Subcutaneous adipose tissue (tissue), 4 donors: ENCODE results near the gene EBLN2. TPM values are rescaled to one million over a fixed set of nuclear protein-coding genes. Genes with fewer than 3 reads are reported as not detected.

Source experiments
- small RNA-seq: library from RNA; depleted of rRNA; stranded (forward); fragments of <200 nt; gene quantifications from one replicate; pipeline ENCODE3, GENCODE V24; 2016
- total RNA-seq, 4 donors: library from RNA; depleted of rRNA; stranded (reverse); fragments of >200 nt; gene quantifications; one replicate each; pipeline ENCODE4 v1.1.0, GENCODE V29; 2016
- TF ChIP-seq, protein P1 (sequence below): fragments of 450-650 bp; IDR thresholded peaks from one replicate; pipeline ENCODE4 v1.5.1; 2016; ENCODE audit warnings: low read depth, mild to moderate bottlenecking, control low read depth, antibody characterized with exemption, moderate library complexity

Gene EBLN2
- total RNA-seq, 4 donors from 2014 or later = 6.4 to 8.6 (median 7.6) TPM

- TF ChIP-seq, protein P1, sequence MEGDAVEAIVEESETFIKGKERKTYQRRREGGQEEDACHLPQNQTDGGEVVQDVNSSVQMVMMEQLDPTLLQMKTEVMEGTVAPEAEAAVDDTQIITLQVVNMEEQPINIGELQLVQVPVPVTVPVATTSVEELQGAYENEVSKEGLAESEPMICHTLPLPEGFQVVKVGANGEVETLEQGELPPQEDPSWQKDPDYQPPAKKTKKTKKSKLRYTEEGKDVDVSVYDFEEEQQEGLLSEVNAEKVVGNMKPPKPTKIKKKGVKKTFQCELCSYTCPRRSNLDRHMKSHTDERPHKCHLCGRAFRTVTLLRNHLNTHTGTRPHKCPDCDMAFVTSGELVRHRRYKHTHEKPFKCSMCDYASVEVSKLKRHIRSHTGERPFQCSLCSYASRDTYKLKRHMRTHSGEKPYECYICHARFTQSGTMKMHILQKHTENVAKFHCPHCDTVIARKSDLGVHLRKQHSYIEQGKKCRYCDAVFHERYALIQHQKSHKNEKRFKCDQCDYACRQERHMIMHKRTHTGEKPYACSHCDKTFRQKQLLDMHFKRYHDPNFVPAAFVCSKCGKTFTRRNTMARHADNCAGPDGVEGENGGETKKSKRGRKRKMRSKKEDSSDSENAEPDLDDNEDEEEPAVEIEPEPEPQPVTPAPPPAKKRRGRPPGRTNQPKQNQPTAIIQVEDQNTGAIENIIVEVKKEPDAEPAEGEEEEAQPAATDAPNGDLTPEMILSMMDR = no peak
Observed at GRCh38 chr3:73107676-73108187, 46.3 kb downstream of the EBLN2 start.

DNA sequence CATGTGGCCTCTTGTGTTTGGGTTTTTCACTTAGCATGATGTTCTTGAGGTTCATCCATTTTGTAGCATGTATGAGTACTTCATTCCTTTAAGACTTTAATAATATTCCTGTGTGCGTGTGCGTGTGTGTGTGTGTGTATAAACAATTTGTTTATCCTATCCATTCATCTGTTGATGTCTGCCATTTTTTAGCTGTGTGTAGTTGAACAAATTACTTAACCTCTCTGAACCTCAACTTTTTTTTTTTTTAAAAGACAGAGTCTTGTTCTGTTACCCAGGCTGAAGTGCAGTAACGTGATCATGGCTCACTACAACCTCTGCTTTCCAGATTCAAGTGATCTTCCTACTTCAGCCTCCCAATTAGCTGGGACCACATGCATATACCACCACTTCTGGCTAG lies 47.3 kb downstream of the EBLN2 start:
- TF ChIP-seq, protein P1 = no peak

DNA sequence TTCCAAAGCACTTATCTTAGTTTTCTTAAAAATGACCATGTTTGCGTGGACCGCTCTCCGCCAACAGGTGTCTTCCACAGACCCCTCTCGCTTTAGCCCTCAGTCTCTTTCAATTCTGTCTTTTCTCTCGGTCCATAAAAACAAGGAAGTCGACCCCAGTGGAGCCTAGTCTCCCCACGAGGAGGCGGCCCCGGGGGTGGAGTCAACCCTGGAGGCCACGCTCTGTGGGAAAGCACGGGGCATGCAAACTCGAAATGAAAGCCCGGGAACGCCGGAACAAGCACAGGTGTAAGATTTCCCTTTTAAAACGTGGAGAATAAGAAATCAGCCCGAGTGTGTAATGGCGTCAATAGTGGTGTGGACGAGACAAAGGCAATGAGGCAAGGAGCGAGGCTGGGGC lies 49.1 kb downstream of the EBLN2 start:
- TF ChIP-seq, protein P1 = no peak

Small RNA genes lying within 50 kb of the gene (small RNA-seq; reads per million reads assigned to genes)
- gene RNU2-64P (0.36 reads per million), gene RNU6-557P (not detected), gene RNU7-19P (not detected)

Other genes with a start within 250 kb of the EBLN2 start
- gene SHQ1, start 213.2 kb upstream of the EBLN2 start, total RNA-seq = 10 to 100 TPM in 2 of 4 donors, 1 to 10 TPM in 2; 7.9 to 15.5 (median 9.8) TPM
- 10 to 100 TPM in 1 of 4 donors, 1 to 10 TPM in 3; 1.5 to 10.2 (median 4.4) TPM for gene GXYLT2, start 173.6 kb upstream of the EBLN2 start, total RNA-seq
- 10 to 100 TPM; 38.9 to 62.1 (median 40.8) TPM for gene PPP4R2, start 64.8 kb upstream of the EBLN2 start, total RNA-seq